ENCODE results near the gene DMAC2L. TPM values are rescaled to one million over a fixed set of nuclear protein-coding genes. Genes with fewer than 3 reads are reported as not detected.
A peak's percentile ranks its signal among the peaks of the same experiment; 100 is the strongest.
"Not testable (repeated sequence)": the region's sequence is repeated elsewhere in the genome, so short reads cannot be mapped to it uniquely, and the experiment has no call there.

The DMAC2L gene
- polyA plus RNA-seq, 1 donor from 2014 or later = 25.3 TPM

DNA sequence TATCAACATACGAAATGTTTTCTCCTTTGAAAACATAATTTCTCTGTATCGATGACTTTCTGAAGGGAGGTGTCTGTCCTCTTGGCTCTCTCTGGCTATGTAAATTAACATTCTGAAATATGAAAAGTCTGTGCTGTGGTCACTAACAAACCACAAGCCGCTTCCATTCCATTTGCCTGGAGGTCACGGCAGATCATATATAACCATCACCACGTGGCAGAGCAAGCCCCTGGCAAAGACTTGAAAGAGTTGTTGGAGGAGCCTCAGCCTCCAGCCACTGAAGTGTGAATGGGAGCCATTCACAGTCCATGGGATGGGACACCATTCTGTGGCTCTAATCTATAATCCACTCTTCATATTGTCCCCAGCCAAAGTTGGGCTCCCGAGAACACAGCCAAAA is 45.0 kb downstream of the DMAC2L start:
- peaks cover 18% of the 10 kb centered on the region for H3K36me3 Mint-ChIP-seq
- no peak overlapping the region for H3K4me3 Mint-ChIP-seq
- H3K9me3 Mint-ChIP-seq = peaks cover 0 to 1% (median 0%) of the 10 kb centered on the region in 3 donors
- H3K4me1 Mint-ChIP-seq = peaks cover 0 to 6% (median 4%) of the 10 kb centered on the region in 3 donors
- no peak overlapping the region for H3K27ac Mint-ChIP-seq
- no peaks in the 10 kb centered on the region for H3K27me3 Mint-ChIP-seq

- H3K4me3 Mint-ChIP-seq = no peak overlapping the region
- H3K27me3 Mint-ChIP-seq = no peaks in the 10 kb centered on the region
- H3K36me3 Mint-ChIP-seq = peaks cover 19% of the 10 kb centered on the region
- H3K4me1 Mint-ChIP-seq = peaks cover 5 to 10% (median 9%) of the 10 kb centered on the region in 3 donors
- peaks cover 0 to 1% (median 0%) of the 10 kb centered on the region in 3 donors for H3K9me3 Mint-ChIP-seq
- H3K27ac Mint-ChIP-seq = no peak overlapping the region
These were observed 45.8 kb downstream of the DMAC2L start for GRCh38 chr14:50357753-50358395.

GRCh38 chr14:50359631-50360030 is 47.5 kb downstream of the DMAC2L start:
- Mint-ChIP-seq H3K4me3 (no peak overlapping the region), H3K4me1 (peaks cover 13 to 21% (median 14%) of the 10 kb centered on the region in 3 donors), H3K36me3 (peaks cover 19% of the 10 kb centered on the region), H3K9me3 (peaks cover 0 to 1% (median 0%) of the 10 kb centered on the region in 3 donors), H3K27me3 (no peaks in the 10 kb centered on the region), H3K27ac (no peak overlapping the region)

- Mint-ChIP-seq H3K9me3 (peaks cover 0 to 1% (median 0%) of the 10 kb centered on the region in 3 donors), H3K36me3 (peaks cover 19% of the 10 kb centered on the region), H3K4me1 (peaks cover 14 to 25% (median 15%) of the 10 kb centered on the region in 3 donors), H3K27me3 (no peaks in the 10 kb centered on the region), H3K4me3 (no peak overlapping the region), H3K27ac (no peak overlapping the region)
These were observed 48.0 kb downstream of the DMAC2L start for GRCh38 chr14:50360093-50360492.

DNA sequence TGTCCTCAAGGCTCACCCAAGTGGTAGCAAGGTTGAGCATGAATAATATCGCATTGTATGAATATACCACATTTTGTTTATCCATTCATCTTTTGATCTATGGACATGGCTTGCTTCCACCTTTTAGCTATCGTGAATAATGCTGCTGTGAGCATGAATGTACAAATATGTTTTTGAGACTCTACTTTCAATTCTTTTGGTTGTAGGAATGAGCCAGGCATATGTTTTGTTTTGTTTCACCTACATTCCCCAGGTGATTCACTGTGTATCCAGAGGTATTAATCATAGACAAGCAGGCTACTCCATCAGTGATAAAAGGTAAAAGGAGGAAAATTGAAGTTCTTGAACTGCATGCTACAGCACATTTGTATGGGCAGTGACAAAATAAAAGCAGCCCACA is 48.7 kb downstream of the DMAC2L start:
- Mint-ChIP-seq H3K27me3 (no peaks in the 10 kb centered on the region), H3K9me3 (peaks cover 0 to 1% (median 0%) of the 10 kb centered on the region in 3 donors), H3K36me3 (peaks cover 17% of the 10 kb centered on the region), H3K4me1 (peaks cover 14 to 28% (median 15%) of the 10 kb centered on the region in 3 donors), H3K4me3 (no peak overlapping the region), H3K27ac (no peak overlapping the region)

DNA sequence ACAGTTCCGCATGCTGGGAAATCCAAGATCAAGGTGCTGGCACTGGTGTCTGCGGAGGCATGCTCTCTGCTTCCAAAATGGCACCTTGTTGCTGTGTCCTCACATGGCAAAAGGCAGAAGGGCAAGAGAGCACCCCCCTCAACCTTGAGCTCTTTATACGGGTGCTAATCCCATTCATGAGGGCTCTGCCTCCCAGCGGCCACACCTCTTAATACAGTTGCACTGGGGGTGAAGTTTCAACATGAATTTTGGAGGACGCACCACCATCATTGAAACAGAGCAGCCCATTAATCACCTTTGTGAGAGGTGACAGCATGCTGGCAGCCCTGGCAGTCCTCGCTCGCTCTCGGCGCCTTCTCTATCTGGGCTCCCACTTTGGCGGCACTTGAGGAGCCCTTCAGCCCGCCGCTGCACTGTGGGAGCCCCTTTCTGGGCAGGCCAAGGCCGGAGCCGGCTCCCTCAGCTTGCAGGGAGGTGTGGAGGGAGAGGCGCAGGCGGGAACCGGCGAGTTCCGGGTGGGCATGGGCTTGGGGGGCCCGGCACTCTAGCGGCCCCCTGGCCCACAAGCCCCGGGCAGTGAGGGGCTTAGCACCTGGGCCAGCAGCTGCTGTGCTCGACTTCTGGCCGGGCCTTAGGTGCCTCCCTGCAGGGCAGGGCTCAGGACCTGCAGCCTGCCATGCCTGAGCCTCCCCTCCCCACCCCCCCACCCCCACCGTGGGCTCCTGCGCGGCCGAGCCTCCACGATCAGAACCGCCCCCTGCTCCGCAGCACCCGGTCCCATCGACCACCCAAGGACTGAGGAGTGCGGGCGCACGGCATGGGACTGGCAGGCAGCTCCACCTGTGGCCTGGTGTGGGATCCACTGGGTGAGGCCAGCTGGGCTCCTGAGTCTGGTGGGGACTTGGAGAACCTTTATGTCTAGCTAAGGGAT is 49.6 kb downstream of the DMAC2L start:
- Mint-ChIP-seq H3K4me3 (peak overlapping the region in 1 of 4 donors; percentile 42), H3K4me1 (peaks cover 14 to 35% (median 20%) of the 10 kb centered on the region in 3 donors)
- H3K9me3 Mint-ChIP-seq = not testable (repeated sequence)

GRCh38 chr14:50362764-50363713 is 50.9 kb downstream of the DMAC2L start:
- Mint-ChIP-seq H3K4me3 (peak overlapping the region; percentile 78 to 92 (median 86)), H3K27ac (peak overlapping the region; percentile 75 to 97 (median 76)), H3K27me3 (no peaks in the 10 kb centered on the region), H3K36me3 (peaks cover 5% of the 10 kb centered on the region), H3K4me1 (peaks cover 14 to 38% (median 20%) of the 10 kb centered on the region in 3 donors), H3K9me3 (no peaks in the 10 kb centered on the region)

More for the DNA sequence above, 49.6 kb downstream of the DMAC2L start:
- H3K27me3 Mint-ChIP-seq, H3K27ac Mint-ChIP-seq: not testable (repeated sequence)
- peaks cover 10% of the 10 kb centered on the region for H3K36me3 Mint-ChIP-seq

GRCh38 chr14:50363714-50364111 is 51.6 kb downstream of the DMAC2L start:
- H3K36me3 Mint-ChIP-seq = peaks cover 1% of the 10 kb centered on the region
- H3K4me3 Mint-ChIP-seq = peak overlapping the region; percentile 78 to 92 (median 86)
- peak overlapping the region; percentile 75 to 97 (median 76) for H3K27ac Mint-ChIP-seq
- peaks cover 14 to 38% (median 20%) of the 10 kb centered on the region in 3 donors for H3K4me1 Mint-ChIP-seq
- H3K27me3 Mint-ChIP-seq = no peaks in the 10 kb centered on the region
- H3K9me3 Mint-ChIP-seq = no peaks in the 10 kb centered on the region

- Mint-ChIP-seq H3K27ac (no peak overlapping the region), H3K27me3 (no peaks in the 10 kb centered on the region), H3K4me3 (peak overlapping the region in 1 of 4 donors; percentile 38), H3K36me3 (peaks cover 1% of the 10 kb centered on the region), H3K4me1 (peaks cover 14 to 38% (median 19%) of the 10 kb centered on the region in 3 donors), H3K9me3 (no peaks in the 10 kb centered on the region)
These were observed 52.7 kb downstream of the DMAC2L start for GRCh38 chr14:50364792-50365191.

DNA sequence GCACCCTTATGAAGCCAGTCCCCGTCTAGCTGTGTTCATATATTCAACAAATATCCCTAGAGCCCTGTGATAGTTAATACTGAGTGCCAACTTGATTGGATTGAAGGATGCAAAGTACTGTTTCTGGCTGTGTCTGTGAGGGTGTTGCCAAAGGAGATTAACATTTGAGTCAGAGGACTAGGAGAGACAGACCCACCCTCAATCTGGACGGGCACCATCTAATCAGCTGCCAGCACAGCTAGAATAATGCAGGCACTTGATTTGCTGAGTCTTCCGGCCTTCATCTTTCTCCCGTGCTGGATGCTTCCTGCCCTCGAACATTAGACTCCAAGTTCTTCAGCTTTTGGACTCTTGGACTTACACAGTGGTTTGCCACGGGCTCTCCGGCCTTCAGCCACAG is 53.4 kb downstream of the DMAC2L start:
- not testable (repeated sequence) for H3K27ac Mint-ChIP-seq, H3K27me3 Mint-ChIP-seq, H3K4me3 Mint-ChIP-seq, H3K36me3 Mint-ChIP-seq, H3K9me3 Mint-ChIP-seq
- peaks cover 14 to 34% (median 18%) of the 10 kb centered on the region in 3 donors for H3K4me1 Mint-ChIP-seq

- no peak overlapping the region for H3K4me3 Mint-ChIP-seq
- no peak overlapping the region for H3K27ac Mint-ChIP-seq
- H3K4me1 Mint-ChIP-seq = peaks cover 14 to 34% (median 18%) of the 10 kb centered on the region in 3 donors
- no peaks in the 10 kb centered on the region for H3K27me3 Mint-ChIP-seq
- H3K36me3 Mint-ChIP-seq = peaks cover 1% of the 10 kb centered on the region
- peaks cover 0 to 3% (median 2%) of the 10 kb centered on the region in 3 donors for H3K9me3 Mint-ChIP-seq
These were observed 54.0 kb downstream of the DMAC2L start for GRCh38 chr14:50366115-50366514.

GRCh38 chr14:50366589-50366988 is 54.5 kb downstream of the DMAC2L start:
- peak overlapping the region in 1 of 3 donors; percentile 43 for H3K27ac Mint-ChIP-seq
- H3K4me1 Mint-ChIP-seq = peaks cover 14 to 34% (median 18%) of the 10 kb centered on the region in 3 donors
- no peaks in the 10 kb centered on the region for H3K27me3 Mint-ChIP-seq
- H3K4me3 Mint-ChIP-seq = peak overlapping the region in 1 of 4 donors; percentile 46
- peaks cover 1% of the 10 kb centered on the region for H3K36me3 Mint-ChIP-seq
- peaks cover 0 to 3% (median 2%) of the 10 kb centered on the region in 3 donors for H3K9me3 Mint-ChIP-seq

DNA sequence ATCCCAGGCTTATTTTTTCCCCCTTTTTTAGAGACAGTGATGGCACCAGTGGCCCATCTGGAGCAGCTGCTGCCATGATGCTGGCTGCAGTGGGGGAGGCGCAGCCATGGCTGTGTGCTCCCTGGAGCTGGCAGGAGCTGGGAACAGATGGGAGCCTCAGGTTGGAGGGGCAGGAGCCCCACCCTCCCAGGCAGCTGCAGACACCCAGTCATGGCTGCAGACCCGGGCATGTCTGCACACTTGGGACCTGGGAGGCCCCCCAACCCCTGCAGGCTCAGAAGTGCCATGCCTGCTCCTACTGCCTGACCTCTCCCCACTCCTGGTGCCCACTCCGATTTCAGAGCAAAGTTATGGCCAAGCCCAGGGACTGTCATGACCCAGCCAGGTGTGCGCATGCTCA is 59.4 kb downstream of the DMAC2L start:
- Mint-ChIP-seq H3K27ac (no peak overlapping the region), H3K4me3 (no peak overlapping the region), H3K36me3 (peaks cover 4% of the 10 kb centered on the region), H3K9me3 (peaks cover 0 to 3% (median 2%) of the 10 kb centered on the region in 3 donors), H3K27me3 (no peaks in the 10 kb centered on the region), H3K4me1 (peaks cover 0 to 6% (median 5%) of the 10 kb centered on the region in 3 donors)

DNA sequence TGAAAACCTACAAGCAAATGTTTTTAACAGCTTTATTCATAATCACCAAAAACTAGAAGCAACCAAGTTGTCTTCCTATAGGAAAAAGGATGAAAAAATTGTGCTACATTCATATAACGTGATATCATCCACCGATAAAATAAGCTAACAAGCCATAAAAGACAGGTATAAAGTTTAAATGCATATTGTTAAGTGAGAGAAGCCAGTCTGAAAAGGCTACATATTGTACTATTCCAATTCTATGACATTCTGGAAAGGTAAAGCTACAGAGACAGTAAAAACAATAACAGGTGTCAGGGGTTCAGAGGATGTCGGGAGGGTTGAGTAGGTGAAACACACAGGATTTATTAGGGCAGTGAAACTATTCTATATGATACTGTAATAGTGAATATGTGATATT is 61.8 kb downstream of the DMAC2L start:
- Mint-ChIP-seq H3K9me3 (peaks cover 0 to 3% (median 2%) of the 10 kb centered on the region in 3 donors), H3K27me3 (no peaks in the 10 kb centered on the region), H3K27ac (no peak overlapping the region), H3K36me3 (peaks cover 4% of the 10 kb centered on the region), H3K4me3 (no peak overlapping the region), H3K4me1 (no peaks in the 10 kb centered on the region)

All from IgD-negative memory B cell (primary cell).